OCI-M2 (cell line): ENCODE results near the gene CRIM1.

Source experiments
- DNase-seq: peaks from one replicate; lab custom pipeline; 2025; ENCODE audit not compliant: unreplicated experiment; lab: John Stamatoyannopoulos, UW

Gene CRIM1

DNA sequence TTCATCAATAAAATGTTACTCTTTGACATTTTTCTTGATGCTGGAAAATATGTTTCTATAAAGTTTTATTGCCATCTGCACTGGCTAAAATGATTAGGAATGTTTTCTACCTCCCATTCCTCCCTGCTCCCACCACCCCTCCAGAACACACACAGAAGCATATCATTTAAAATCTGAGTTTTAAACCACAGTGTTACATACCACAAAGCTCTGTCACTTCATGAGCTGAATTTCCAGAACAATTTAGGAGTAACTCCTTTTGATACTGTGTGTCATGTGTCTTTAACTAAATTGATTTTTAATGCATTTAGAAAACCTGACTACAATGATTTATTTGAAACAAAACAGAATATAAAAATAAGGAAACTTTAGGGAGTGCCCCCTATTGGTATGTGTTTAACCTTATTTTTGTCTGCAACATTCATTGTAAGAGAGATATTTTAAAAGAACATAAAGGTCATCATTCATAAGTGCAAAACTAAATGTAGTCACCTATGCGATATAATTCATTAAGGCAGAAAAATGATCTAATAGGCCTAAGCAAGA is 190.4 kb downstream of the CRIM1 start:
- DNase-seq: no peak

DNA sequence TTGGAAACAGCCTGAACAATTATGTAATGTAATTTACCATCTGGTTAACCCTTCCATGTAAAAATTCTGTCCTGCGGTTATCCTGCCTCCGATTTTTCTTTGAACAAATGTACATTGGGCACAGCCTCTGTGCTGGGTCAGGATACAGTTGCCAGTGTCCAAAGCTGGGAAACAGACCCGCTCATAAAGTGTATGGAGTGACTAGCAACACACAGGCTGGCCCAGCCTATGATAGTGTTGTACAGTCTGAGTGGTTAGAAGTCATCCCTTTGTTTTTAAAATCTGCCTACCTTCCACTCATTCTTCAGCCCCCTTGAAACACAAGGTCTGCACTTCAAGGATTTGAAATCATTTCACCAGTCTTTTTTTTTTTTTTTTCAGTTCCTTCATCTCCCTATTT is 192.3 kb downstream of the CRIM1 start:
- DNase-seq: no peak

DNA sequence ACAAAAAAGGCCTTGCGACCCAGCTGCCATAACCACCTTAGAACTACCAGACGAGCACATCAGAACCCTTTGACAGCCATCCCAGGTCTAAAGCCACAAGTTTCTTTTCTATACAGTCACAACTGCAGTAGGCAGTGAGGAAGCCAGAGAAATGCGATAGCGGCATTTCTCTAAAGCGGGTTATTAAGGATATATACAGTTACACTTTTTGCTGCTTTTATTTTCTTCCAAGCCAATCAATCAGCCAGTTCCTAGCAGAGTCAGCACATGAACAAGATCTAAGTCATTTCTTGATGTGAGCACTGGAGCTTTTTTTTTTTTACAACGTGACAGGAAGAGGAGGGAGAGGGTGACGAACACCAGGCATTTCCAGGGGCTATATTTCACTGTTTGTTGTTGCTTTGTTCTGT is 193.6 kb downstream of the CRIM1 start:
- no peak for DNase-seq

DNA sequence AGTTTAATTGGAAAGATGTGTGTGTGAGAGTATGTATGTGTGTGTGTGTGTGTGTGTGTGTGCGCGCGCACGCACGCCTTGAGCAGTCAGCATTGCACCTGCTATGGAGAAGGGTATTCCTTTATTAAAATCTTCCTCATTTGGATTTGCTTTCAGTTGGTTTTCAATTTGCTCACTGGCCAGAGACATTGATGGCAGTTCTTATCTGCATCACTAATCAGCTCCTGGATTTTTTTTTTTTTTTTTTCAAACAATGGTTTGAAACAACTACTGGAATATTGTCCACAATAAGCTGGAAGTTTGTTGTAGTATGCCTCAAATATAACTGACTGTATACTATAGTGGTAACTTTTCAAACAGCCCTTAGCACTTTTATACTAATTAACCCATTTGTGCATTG is 194.4 kb downstream of the CRIM1 start:
- no peak for DNase-seq

GRCh38 chr2:36553683-36554082 is 198.1 kb downstream of the CRIM1 start:
- no peak for DNase-seq

DNA sequence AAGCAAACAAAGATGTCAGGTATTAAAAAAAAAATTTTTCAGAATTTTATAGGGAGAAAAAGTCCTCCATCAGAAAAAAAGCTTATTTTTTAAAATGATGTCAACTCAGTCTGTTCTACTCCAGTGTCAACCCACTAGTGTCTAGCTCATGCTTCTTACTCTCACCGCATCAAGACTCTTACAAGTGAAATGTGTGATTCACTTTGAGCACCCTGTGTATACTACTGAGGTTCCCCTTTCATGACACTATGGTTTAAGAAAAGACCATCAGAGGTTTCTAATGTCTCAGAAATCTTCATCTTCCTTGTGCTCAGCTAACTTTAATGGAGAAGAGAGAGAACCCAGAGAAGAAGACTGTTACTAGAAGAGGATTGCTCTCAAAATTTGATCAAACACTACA is 199.0 kb downstream of the CRIM1 start:
- no peak for DNase-seq

- DNase-seq: no peak
Measured at GRCh38 chr2:36555789-36556188, 200.2 kb downstream of the CRIM1 start.

DNA sequence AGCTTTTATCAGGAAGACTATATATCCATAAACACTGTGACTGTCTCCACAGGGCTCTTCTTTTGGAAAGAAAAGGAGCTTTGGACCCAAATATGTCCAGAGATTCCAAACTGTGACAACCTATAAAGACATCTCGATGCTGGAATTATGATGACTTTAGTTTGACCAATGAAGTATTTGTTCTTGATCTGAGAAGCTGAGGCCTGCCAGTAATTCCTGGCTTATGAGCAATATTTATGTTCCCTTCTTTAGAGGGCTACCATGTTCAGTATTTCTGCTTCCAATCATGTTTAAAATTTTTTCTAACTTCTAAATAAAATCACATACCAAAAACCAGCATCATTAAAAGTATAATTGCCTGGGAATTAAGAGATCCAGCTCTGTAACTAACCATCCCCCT is 201.3 kb downstream of the CRIM1 start:
- no peak for DNase-seq

GRCh38 chr2:36559221-36559942 is 203.8 kb downstream of the CRIM1 start:
- no peak for DNase-seq

DNA sequence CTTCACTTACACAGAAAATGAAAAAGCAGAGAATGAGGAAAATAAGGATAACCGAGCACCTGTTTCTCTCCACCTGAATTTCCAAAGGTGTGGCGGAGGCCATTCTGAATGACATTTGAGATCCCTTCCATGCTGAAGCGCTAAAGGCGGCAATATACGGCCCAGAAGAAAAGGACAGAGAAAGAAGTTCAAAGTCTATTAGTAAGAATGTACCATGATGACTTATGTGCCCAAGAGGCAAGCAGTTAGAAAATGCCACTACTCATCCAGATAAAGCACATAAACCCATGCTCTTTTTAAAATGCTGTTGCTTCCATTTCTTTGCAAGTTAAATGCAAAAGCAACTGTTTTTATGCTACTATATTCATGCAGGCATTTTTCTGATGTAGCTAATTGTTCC is 205.1 kb downstream of the CRIM1 start:
- no peak for DNase-seq

GRCh38 chr2:36561237-36561944 is 205.8 kb downstream of the CRIM1 start:
- no peak for DNase-seq

DNA sequence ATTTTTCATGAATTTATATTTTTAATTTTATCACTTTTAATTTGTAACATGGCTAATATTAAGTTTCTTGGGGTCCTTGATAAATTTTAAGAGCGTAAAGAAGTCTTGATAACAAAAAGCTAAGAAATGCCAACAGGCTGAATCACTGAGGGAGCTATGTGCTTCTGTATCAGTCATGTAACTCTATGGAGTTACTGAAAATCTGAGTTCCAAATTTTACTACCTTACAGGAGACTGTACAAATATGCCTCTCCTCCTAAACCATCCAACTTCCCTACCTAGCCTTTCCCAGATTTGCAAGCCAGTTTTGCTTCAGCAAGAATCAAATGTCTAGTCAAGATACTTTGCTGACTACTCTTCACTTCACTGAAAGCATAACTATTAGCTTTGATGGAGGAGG is 206.7 kb downstream of the CRIM1 start:
- no peak for DNase-seq

DNA sequence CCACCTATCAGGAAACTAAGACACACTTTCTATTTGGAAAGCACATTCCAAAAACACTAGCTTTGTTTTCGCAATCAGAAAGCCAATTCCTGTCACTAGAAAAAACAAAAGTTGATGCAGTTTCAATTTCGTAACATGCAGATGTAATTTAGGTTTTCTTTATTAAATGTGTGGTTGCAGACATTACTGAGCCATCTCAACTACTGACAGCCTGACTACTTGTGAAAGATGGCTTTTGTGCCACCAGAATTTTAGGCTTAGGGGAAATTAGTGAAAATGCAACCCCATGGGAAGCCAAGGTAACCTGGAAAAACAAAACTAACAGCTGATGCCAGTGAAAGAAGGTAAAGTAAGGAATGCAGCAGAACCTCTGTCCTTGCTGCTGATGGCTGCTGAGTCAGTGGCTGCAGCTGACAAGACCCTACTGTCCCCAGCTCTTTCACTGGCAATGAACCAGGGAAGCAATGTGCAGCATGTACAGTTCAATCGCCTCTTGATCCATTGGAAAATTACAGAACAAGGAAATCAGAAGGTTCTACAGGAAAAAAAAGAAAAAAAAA is 207.5 kb downstream of the CRIM1 start:
- DNase-seq: no peak

GRCh38 chr2:36564377-36564930 is 208.9 kb downstream of the CRIM1 start:
- DNase-seq: no peak

- no peak for DNase-seq
Measured at GRCh38 chr2:36565712-36566111, 210.1 kb downstream of the CRIM1 start.

GRCh38 chr2:36566887-36567286 is 211.3 kb downstream of the CRIM1 start:
- no peak for DNase-seq

- no peak for DNase-seq
Measured at GRCh38 chr2:36567711-36568408, 212.3 kb downstream of the CRIM1 start.

GRCh38 chr2:36568516-36569246 is 213.1 kb downstream of the CRIM1 start:
- no peak for DNase-seq

GRCh38 chr2:36569267-36569856 is 213.8 kb downstream of the CRIM1 start:
- DNase-seq: no peak

DNA sequence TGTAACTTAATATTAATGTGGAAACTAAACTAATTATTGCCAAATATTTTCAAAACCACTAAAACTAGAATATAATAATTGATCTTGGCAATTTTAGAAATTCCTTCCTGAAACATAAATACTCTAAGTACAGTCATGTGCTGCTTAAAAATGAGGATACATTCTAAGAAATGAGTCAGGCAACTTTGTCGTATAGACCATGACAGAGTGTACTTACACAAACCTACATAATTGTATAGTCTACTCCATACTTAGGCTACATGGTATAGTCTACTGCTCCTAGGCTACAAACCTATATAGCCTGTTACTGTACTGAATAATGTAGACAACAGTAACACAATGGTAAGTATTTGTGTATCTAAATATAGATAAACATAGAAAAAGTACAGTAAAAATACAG is 214.8 kb downstream of the CRIM1 start:
- no peak for DNase-seq
